Pancreas (tissue), 10 donors: ENCODE results near the gene SH3BP4. TPM values are rescaled to one million over a fixed set of nuclear protein-coding genes. Genes with fewer than 3 reads are reported as not detected.

Experiments
- ATAC-seq, 4 donors: fragments of 200-7000 bp; cut with Tn5 transposase; one replicate each; pipeline versions ENCODE4 v1.8.0 to v1.9.1; 2020; ENCODE audit warnings: mild to moderate bottlenecking in 4 of 4, moderate library complexity in 4 of 4
- DNase-seq, 6 donors: peaks; one replicate each; pipeline ENCODE4 v3.0.0-alpha.2; 2020
- FAIRE-seq: peaks from 2 replicates; lab custom pipeline; 2012; peaks lifted over from hg19 to GRCh38; lab: Jason Lieb, UNC
- H3K27ac ChIP-seq, 4 donors: fragments of 200-600 bp; sonication (generic); 1 replicate in 3 of 4; 2 replicates in 1 of 4; pipeline versions ENCODE4 v1.5.0 to v1.8.0; 2020
- H3K27me3 ChIP-seq, 4 donors: fragments of 200-600 bp; one replicate each; pipeline ENCODE4 v1.8.0; 2021
- H3K36me3 ChIP-seq, 3 donors: fragments of 200-600 bp; sonication (generic) in 1 of 3; one replicate each; pipeline versions ENCODE4 v1.5.0 to v1.8.0; 2020 to 2021
- H3K4me1 ChIP-seq, 3 donors: fragments of 200-600 bp; one replicate each; pipeline ENCODE4 v1.8.0; 2021
- H3K4me3 ChIP-seq, 4 donors: fragments of 200-600 bp; sonication (generic) in 2 of 4; one replicate each; pipeline versions ENCODE4 v1.5.0 to v1.8.0; 2020 to 2021
- H3K9me3 ChIP-seq, 4 donors: fragments of 200-600 bp; one replicate each; pipeline ENCODE4 v1.8.0; 2021
- CTCF ChIP-seq, 4 donors: fragments of 200-600 bp; sonication (generic) in 3 of 4; IDR thresholded peaks; one replicate each; pipeline versions ENCODE4 v1.5.0 to v1.8.0; 2021; ENCODE audit warnings: antibody characterized with exemption in 4 of 4
- WGBS, 2 donors: extraction: QIAGEN DNeasy Blood & Tissue Kit; methylation state at CpG; one replicate each; pipeline ENCODE4 v1.1.7; 2013; 5-methylcytosine and 5-hydroxymethylcytosine counted together
- intact Hi-C, 3 donors: fragments of 100-400 bp; cut with DNase I; formaldehyde crosslinking; loops; one replicate each; pipeline versions ENCODE4 v1.11.1 to v1.14.2; 2022
- polyA plus RNA-seq, 2 donors: library from polyadenylated mRNA; stranded (reverse); fragments of 200-250 nt; gene quantifications; one replicate each; pipeline ENCODE4 v1.2.3, GENCODE V29; 2013
- total RNA-seq, 6 donors: library from RNA; stranded (reverse); fragmentation: NEBNext Ultra II Directional in 4 of 6; extraction: Animal tissue kit (Norgen Biotek cat#: 25700) in 4 of 6; gene quantifications; one replicate each; pipeline versions ENCODE4 v1.2.1 to v1.2.4, GENCODE V29; 2021 to 2023
- donor health status: healthy with polysubstance abuse.
- donor health status: DM: no; HTN: no; CAD: no; lungs with moderate emphysema.
- donor health status: DM: no; HTN: no; CAD: no.
- donor health status: control.
- donor health status: control.
- donor health status: Bipolar disorder and iron deficiency.
- donor health status: DM: yes; HTN: yes; CAD: no.
- donor health status: DM: no; HTN: no; CAD: no.
- donor health status: DM: no; HTN: no; CAD: no.
- donor health status: DM: yes; HTN: yes; CAD: no.

The SH3BP4 gene
- total and polyA plus RNA-seq, 8 donors, result 20.5 to 99.7 (median 62.8) TPM

- ATAC-seq (no peak), FAIRE-seq (no peak), DNase-seq (peak in 1 of 6 donors; percentile 16)
- WGBS, 2 donors, result 83 to 86% methylated on average over 8 of the region's 8 CpGs
- H3K4me1 ChIP-seq, result no peaks in the 10 kb centered on the region
- H3K27me3 ChIP-seq, result no peaks in the 10 kb centered on the region
- peaks cover 0 to 47% (median 18%) of the 10 kb centered on the region in 3 donors for H3K36me3 ChIP-seq
- no peaks in the 10 kb centered on the region for H3K9me3 ChIP-seq
- no peak overlapping the region for H3K27ac ChIP-seq
- no peak overlapping the region for H3K4me3 ChIP-seq
- intact Hi-C loops, result no loop called here
- TF ChIP-seq CTCF (IDR thresholded peaks at IDR 0.05), result no peak
These were observed 85.9 kb downstream of the SH3BP4 start for GRCh38 chr2:235037604-235038166.

GRCh38 chr2:235041221-235041917 lies 89.6 kb downstream of the SH3BP4 start:
- peak in 2 of 6 donors; percentile 52 to 54 for DNase-seq
- ATAC-seq, result no peak

GRCh38 chr2:235041918-235042575 lies 90.2 kb downstream of the SH3BP4 start:
- no peak for TF ChIP-seq CTCF (IDR thresholded peaks at IDR 0.05)
- Histone ChIP-seq H3K36me3 (peaks cover 0 to 42% (median 22%) of the 10 kb centered on the region in 3 donors), H3K27me3 (no peaks in the 10 kb centered on the region), H3K4me3 (no peak overlapping the region), H3K27ac (no peak overlapping the region), H3K4me1 (peaks cover 22 to 34% (median 22%) of the 10 kb centered on the region in 3 donors), H3K9me3 (no peaks in the 10 kb centered on the region)
- no peak for FAIRE-seq
- 89 to 90% methylated on average over 25 of the region's 25 CpGs for WGBS, 2 donors
- intact Hi-C loops, result loop anchor here in 2 of 3 donors (10.0 kb wide), 2 partner anchors 47 to 87 kb away; partner anchors contain the start of gene SH3BP4 (in 1 of the 2)
- no peak for ATAC-seq
- peak in 2 of 6 donors; percentile 37 for DNase-seq

More at GRCh38 chr2:235041221-235041917, 89.6 kb downstream of the SH3BP4 start:
- Histone ChIP-seq H3K27ac (no peak overlapping the region), H3K27me3 (no peaks in the 10 kb centered on the region), H3K4me3 (no peak overlapping the region), H3K9me3 (no peaks in the 10 kb centered on the region), H3K4me1 (peaks cover 17 to 28% (median 19%) of the 10 kb centered on the region in 3 donors), H3K36me3 (peaks cover 0 to 44% (median 22%) of the 10 kb centered on the region in 3 donors)
- no peak for TF ChIP-seq CTCF (IDR thresholded peaks at IDR 0.05)
- intact Hi-C loops, result loop anchor here in 2 of 3 donors (10.0 kb wide), 2 partner anchors 47 to 87 kb away; partner anchors contain the start of gene SH3BP4 (in 1 of the 2)
- 87 to 90% methylated on average over 31 of the region's 31 CpGs for WGBS, 2 donors
- FAIRE-seq, result no peak

- intact Hi-C loops, result loop anchor here in 2 of 3 donors (10.0 kb wide), 2 partner anchors 48 to 88 kb away; partner anchors contain the start of gene SH3BP4 (in 1 of the 2)
- H3K4me3 ChIP-seq, result no peak overlapping the region
- H3K27ac ChIP-seq, result no peak overlapping the region
- DNase-seq (peak in 2 of 6 donors; percentile 57 to 60), FAIRE-seq (no peak), ATAC-seq (no peak)
- 93 to 95% methylated on average over 42 to 44 of the region's 49 CpGs for WGBS, 2 donors
- peaks cover 30 to 42% (median 30%) of the 10 kb centered on the region in 3 donors for H3K4me1 ChIP-seq
- TF ChIP-seq CTCF (IDR thresholded peaks at IDR 0.05), result no peak
- H3K9me3 ChIP-seq, result no peaks in the 10 kb centered on the region
- no peaks in the 10 kb centered on the region for H3K27me3 ChIP-seq
- peaks cover 0 to 42% (median 22%) of the 10 kb centered on the region in 3 donors for H3K36me3 ChIP-seq
These were observed 91.0 kb downstream of the SH3BP4 start for GRCh38 chr2:235042576-235043515.
